Endothelial cell of umbilical vein (primary cell): ENCODE data around the gene SRRD. TPM values are rescaled to one million over a fixed set of nuclear protein-coding genes. Genes with fewer than 3 reads are reported as not detected.

Source experiments
- BruUV-seq: library from RNA; stranded (reverse); fragments of 400-500 nt; replicated peaks from 2 replicates; lab custom pipeline; 2021; lab: Mats Ljungman, UMichigan
- CTCF ChIA-PET: fragments of 300-600, 350-600 bp; sonication (Branson Sonifier 250); formaldehyde crosslinking; loops from one replicate; lab custom pipeline; 2021; ENCODE audit warnings: antibody characterized with exemption, inconsistent platforms; lab: Charles Lee
- POLR2A ChIA-PET: fragments of 300-600, 350-600 bp; sonication (Branson Sonifier 250); formaldehyde crosslinking; loops from one replicate; lab custom pipeline; 2021; ENCODE audit warnings: antibody characterized with exemption, inconsistent platforms; lab: Charles Lee
- DNase-seq: peaks from one replicate; pipeline ENCODE4 v3.0.0-alpha.2; 2011; ENCODE audit warnings: low read depth, low spot score
- FAIRE-seq: peaks from 2 replicates; lab custom pipeline; 2011; peaks lifted over from hg19 to GRCh38; lab: Jason Lieb, UNC
- H2AFZ ChIP-seq: 2 replicates; pipeline ENCODE4 v1.6.0; 2012; ENCODE audit warnings: low read depth, low read length, control low read depth, inconsistent platforms
- H3K27ac ChIP-seq: 2 replicates; pipeline ENCODE4 v1.5.1; 2011; ENCODE audit warnings: low read depth, mild to moderate bottlenecking, control low read depth, low read length, moderate library complexity; ENCODE audit not compliant: insufficient read depth
- H3K27me3 ChIP-seq, 2 experiments: 2 replicates each; pipeline versions ENCODE4 v1.6.0 to v1.6.1; 2011; ENCODE audit warnings: low read length in 2 of 2, mixed read lengths in 1 of 2; ENCODE audit not compliant: control insufficient read depth in 2 of 2, insufficient read depth in 2 of 2
- H3K36me3 ChIP-seq, 2 experiments: 2 replicates in 1 of 2; 3 replicates in 1 of 2; pipeline ENCODE4 v1.5.1; 2011; ENCODE audit warnings: low read length in 2 of 2, mild to moderate bottlenecking in 1 of 2, moderate library complexity in 1 of 2; ENCODE audit not compliant: control insufficient read depth in 2 of 2, insufficient read depth in 2 of 2; ENCODE audit errors: extremely low read depth in 1 of 2
- H3K4me1 ChIP-seq: 3 replicates; pipeline ENCODE4 v1.5.1; 2011; ENCODE audit warnings: mild to moderate bottlenecking, low read length; ENCODE audit not compliant: control insufficient read depth, insufficient read depth; ENCODE audit errors: extremely low read depth
- H3K4me2 ChIP-seq: 2 replicates; pipeline ENCODE4 v1.6.1; 2011; ENCODE audit warnings: low read length, control low read depth, mixed read lengths; ENCODE audit not compliant: insufficient read depth
- H3K4me3 ChIP-seq, 3 experiments: fragments of 200-600 bp in 1 of 3; sonication (generic), shearing (Covaris generic) in 1 of 3; replicated peaks in 1 of 3; 2 replicates each; pipeline ENCODE4 v1.5.1; 2011 to 2016; ENCODE audit warnings: control low read depth in 3 of 3, low read length in 3 of 3, mild to moderate bottlenecking in 2 of 3, inconsistent platforms in 1 of 3, low read depth in 1 of 3, moderate library complexity in 1 of 3; ENCODE audit not compliant: insufficient read depth in 1 of 3
- H3K79me2 ChIP-seq: 2 replicates; pipeline ENCODE4 v1.6.0; 2012; ENCODE audit warnings: low read length, inconsistent platforms; ENCODE audit not compliant: control insufficient read depth, insufficient read depth
- H3K9ac ChIP-seq: replicated peaks from 2 replicates; pipeline ENCODE3; 2011; ENCODE audit warnings: low read length, control low read depth; ENCODE audit not compliant: insufficient read depth; ENCODE audit errors: extremely low read depth
- H3K9me1 ChIP-seq: replicated peaks from 3 replicates; pipeline ENCODE4 v1.6.0; 2011; ENCODE audit warnings: mild to moderate bottlenecking, low read length; ENCODE audit not compliant: control insufficient read depth, insufficient read depth; ENCODE audit errors: extremely low read depth
- H3K9me3 ChIP-seq: replicated peaks from 2 replicates; pipeline ENCODE4 v1.5.1; 2012; ENCODE audit warnings: low read length, inconsistent platforms; ENCODE audit not compliant: control insufficient read depth, insufficient read depth
- H4K20me1 ChIP-seq: replicated peaks from 2 replicates; pipeline ENCODE3; 2011; ENCODE audit warnings: mild to moderate bottlenecking, low read length; ENCODE audit not compliant: control insufficient read depth, insufficient read depth; ENCODE audit errors: extremely low read depth
- CTCF ChIP-seq, 2 donors: IDR thresholded peaks; 1 replicate in 1 of 2; 2 replicates in 1 of 2; pipeline ENCODE4 v1.5.1; 2011; ENCODE audit warnings: low read length in 2 of 2, mild to moderate bottlenecking in 2 of 2, moderate library complexity in 2 of 2, control low read depth in 1 of 2, inconsistent platforms in 1 of 2, low read depth in 1 of 2; ENCODE audit not compliant: insufficient read depth in 1 of 2; ENCODE audit errors: extremely low read depth in 1 of 2
- EZH2 ChIP-seq: IDR thresholded peaks from 2 replicates; pipeline ENCODE4 v1.6.1; 2012; ENCODE audit warnings: borderline replicate concordance, low read depth, mild to moderate bottlenecking, moderate library complexity, low read length, inconsistent platforms; ENCODE audit not compliant: severe bottlenecking
- FOS ChIP-seq: IDR thresholded peaks from 2 replicates; pipeline ENCODE4 v1.6.1; 2011; ENCODE audit warnings: mild to moderate bottlenecking, low read length, moderate library complexity, borderline replicate concordance; ENCODE audit not compliant: insufficient read depth
- GATA2 ChIP-seq: IDR thresholded peaks from 2 replicates; pipeline ENCODE4 v1.7.0; 2011; ENCODE audit warnings: low read depth, mild to moderate bottlenecking, moderate library complexity, mixed read lengths, low read length; ENCODE audit not compliant: insufficient read length, insufficient read depth
- JUN ChIP-seq: IDR thresholded peaks from 2 replicates; pipeline ENCODE4 v1.6.1; 2011; ENCODE audit warnings: borderline replicate concordance, low read depth; ENCODE audit not compliant: insufficient read length, insufficient read depth
- MAX ChIP-seq: IDR thresholded peaks from 2 replicates; pipeline ENCODE4 v1.6.1; 2011; ENCODE audit not compliant: insufficient read depth, insufficient read length
- POLR2A ChIP-seq: IDR thresholded peaks from 2 replicates; pipeline ENCODE4 v1.6.1; 2012; ENCODE audit warnings: low read depth, mild to moderate bottlenecking, control low read depth, low read length
- POLR2AphosphoS5 ChIP-seq: IDR thresholded peaks from 2 replicates; pipeline ENCODE4 v1.6.1; 2012; ENCODE audit warnings: low read depth, mild to moderate bottlenecking, control low read depth, low read length, moderate library complexity; ENCODE audit not compliant: insufficient read depth
- dilution Hi-C: fragments of 300-500 bp; cut with MboI; formaldehyde crosslinking; loops from one replicate; pipeline ENCODE4 v1.15.0; 2019; ENCODE audit warnings: low sequenced_read_pairs; ENCODE audit not compliant: extremely low pct_ligation_motif_present
- intact Hi-C: fragments of 100-400 bp; cut with micrococcal nuclease; formaldehyde crosslinking; loops from one replicate; pipeline ENCODE4 v1.10.0; 2022
- polyA plus RNA-seq, 4 experiments: library from polyadenylated mRNA; depleted of rRNA in 3 of 4; stranded (reverse) in 3 of 4; unstranded in 1 of 4; fragments of >200 nt; gene quantifications; 2 replicates each; pipeline versions ENCODE4 v1.2.1 to v1.2.3, GENCODE V29; 2011 to 2012; ENCODE audit warnings: missing spikeins in 1 of 4
- total RNA-seq: library from RNA; stranded (reverse); gene quantifications from 2 replicates; pipeline ENCODE4 v1.2.3, GENCODE V29; 2021

Gene SRRD
- total and polyA plus RNA-seq, 2 donors (not counting 3 experiments of a cell fraction or from before 2014, with no cell fraction given): 23.4 to 24.2 TPM

GRCh38 chr22:26443901-26444690 is 39.6 kb upstream of the SRRD start:
- TF ChIP-seq POLR2A (no peak), POLR2AphosphoS5 (no peak), MAX (no peak), EZH2 (no peak), CTCF (IDR thresholded peaks at IDR 0.05; ENCODE audit: extremely low read depth in 1 of 2, insufficient read depth in 1 of 2, low read depth in 1 of 2, low read length in 2 of 2) (no peak), GATA2 (no peak), JUN (no peak), FOS (no peak)
- Histone ChIP-seq H3K36me3 (no peaks in the 10 kb centered on the region), H3K9me1 (no peaks in the 10 kb centered on the region), H3K9me3 (no peaks in the 10 kb centered on the region), H3K27ac (no peak overlapping the region), H3K4me1 (no peaks in the 10 kb centered on the region), H3K9ac (no peak overlapping the region), H3K27me3 (no peaks in the 10 kb centered on the region), H3K79me2 (no peaks in the 10 kb centered on the region), H4K20me1 (no peaks in the 10 kb centered on the region), H3K4me3 (no peak overlapping the region), H2AFZ (no peak overlapping the region), H3K4me2 (no peak overlapping the region)
- BruUV-seq: no TSS peak
- ChIA-PET POLR2A (interaction anchor here (1.1 kb wide), 1 partner anchor 52 kb away, joined by 3 read pairs; no protein-coding TSS in a partner anchor), CTCF (interaction anchor here (0.7 to 1.9 kb wide), 2 partner anchors 14 to 83 kb away, joined by 3 to 4 read pairs; no protein-coding TSS in a partner anchor)
- DNase-seq (no peak), FAIRE-seq (no peak)
- intact Hi-C loops (no loop called here), dilution Hi-C loops (no loop called here)
